Suprapubic skin (tissue), 4 donors: ENCODE results near the gene WDR7.

Experiments
- EP300 ChIP-seq: sonication (generic); formaldehyde crosslinking; IDR thresholded peaks from one replicate; pipeline ENCODE4 v1.6.1; 2017; ENCODE audit warnings: antibody characterized with exemption
- POLR2A ChIP-seq, 2 donors: fragments of 450-650 bp; IDR thresholded peaks; one replicate each; pipeline ENCODE4 v1.6.1; 2017; ENCODE audit warnings: antibody characterized with exemption in 2 of 2, mild to moderate bottlenecking in 2 of 2, moderate library complexity in 2 of 2
- POLR2AphosphoS5 ChIP-seq, 3 donors: sonication (generic); formaldehyde crosslinking; IDR thresholded peaks; one replicate each; pipeline ENCODE4 v1.6.1; 2017; ENCODE audit warnings: antibody characterized with exemption in 3 of 3
- TF ChIP-seq, protein P1 (sequence below), 2 donors: fragments of 200-600 bp in 1 of 2; fragments of 450-650 bp in 1 of 2; sonication (generic) in 1 of 2; IDR thresholded peaks; one replicate each; pipeline ENCODE4 v1.5.1; 2016 to 2019; ENCODE audit warnings: antibody characterized with exemption in 2 of 2, mild to moderate bottlenecking in 1 of 2, moderate library complexity in 1 of 2

DNA sequence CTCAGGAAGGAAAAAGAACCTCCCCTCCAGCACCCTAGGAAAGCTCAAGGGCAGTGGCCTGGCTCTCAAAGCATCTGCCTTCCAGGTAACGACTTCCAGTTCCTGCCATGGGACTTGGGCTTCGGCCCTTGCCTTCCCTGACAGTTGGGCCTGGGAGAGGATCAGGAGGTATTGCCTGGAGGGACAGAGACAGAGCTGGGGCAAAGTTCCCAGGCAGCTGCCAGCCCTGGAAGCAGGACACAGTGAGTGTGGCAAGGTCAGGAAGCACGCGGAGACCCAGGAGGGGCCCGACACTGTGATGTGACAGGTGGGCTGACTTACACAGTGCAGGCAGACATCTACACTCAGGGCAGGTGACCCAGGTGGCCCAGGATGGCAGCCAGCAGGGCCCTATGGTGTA is 408.2 kb downstream of the WDR7 start:
- TF ChIP-seq POLR2A (IDR thresholded peaks at IDR 0.05) (no peak), POLR2AphosphoS5 (IDR thresholded peaks at IDR 0.05) (no peak), EP300 (no peak)
- TF ChIP-seq, protein P1, sequence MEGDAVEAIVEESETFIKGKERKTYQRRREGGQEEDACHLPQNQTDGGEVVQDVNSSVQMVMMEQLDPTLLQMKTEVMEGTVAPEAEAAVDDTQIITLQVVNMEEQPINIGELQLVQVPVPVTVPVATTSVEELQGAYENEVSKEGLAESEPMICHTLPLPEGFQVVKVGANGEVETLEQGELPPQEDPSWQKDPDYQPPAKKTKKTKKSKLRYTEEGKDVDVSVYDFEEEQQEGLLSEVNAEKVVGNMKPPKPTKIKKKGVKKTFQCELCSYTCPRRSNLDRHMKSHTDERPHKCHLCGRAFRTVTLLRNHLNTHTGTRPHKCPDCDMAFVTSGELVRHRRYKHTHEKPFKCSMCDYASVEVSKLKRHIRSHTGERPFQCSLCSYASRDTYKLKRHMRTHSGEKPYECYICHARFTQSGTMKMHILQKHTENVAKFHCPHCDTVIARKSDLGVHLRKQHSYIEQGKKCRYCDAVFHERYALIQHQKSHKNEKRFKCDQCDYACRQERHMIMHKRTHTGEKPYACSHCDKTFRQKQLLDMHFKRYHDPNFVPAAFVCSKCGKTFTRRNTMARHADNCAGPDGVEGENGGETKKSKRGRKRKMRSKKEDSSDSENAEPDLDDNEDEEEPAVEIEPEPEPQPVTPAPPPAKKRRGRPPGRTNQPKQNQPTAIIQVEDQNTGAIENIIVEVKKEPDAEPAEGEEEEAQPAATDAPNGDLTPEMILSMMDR (IDR thresholded peaks at IDR 0.05), result no peak
